ENCODE data around the gene TMEM165.
A peak's percentile ranks its signal among the peaks of the same experiment; 100 is the strongest.

The TMEM165 gene

GRCh38 chr4:55376698-55377097, 19.1 kb upstream of the TMEM165 start:
- H3K36me3 ChIP-seq (ENCODE audit: control insufficient read depth in 2 of 2, insufficient read depth in 1 of 2, low read length in 2 of 2): no peaks in the 10 kb centered on the region; a peak in 1 of 3 replicates
- TF ChIP-seq SP3 (tag by site-specific recombination; IDR thresholded peaks at IDR 0.05) (no peak), ZNF138 (tag by site-specific recombination; IDR thresholded peaks at IDR 0.05; ENCODE audit: borderline replicate concordance) (no peak), ZNF341 (tag by site-specific recombination; IDR thresholded peaks at IDR 0.05; ENCODE audit: low read depth) (peak; percentile 57; the same call in 1 of the 2 replicates), ZNF596 (tag by site-specific recombination; IDR thresholded peaks at IDR 0.05) (no peak), ZNF677 (tag by site-specific recombination; IDR thresholded peaks at IDR 0.05) (0 out of 2 replicates have a peak, but pooled peaks have one; percentile 52), ZNF10 (tag by site-specific recombination; IDR thresholded peaks at IDR 0.05) (no peak)

GRCh38 chr4:55378617-55379467, 16.9 kb upstream of the TMEM165 start:
- Histone ChIP-seq H3K9me3 (ENCODE audit: control insufficient read depth, insufficient read depth, low read depth, low read length) (no peaks in the 10 kb centered on the region), H3K27ac (ENCODE audit: extremely low read depth, low read depth, low read length) (no peak overlapping the region), H3K36me3 (ENCODE audit: control insufficient read depth in 2 of 2, insufficient read depth in 1 of 2, low read length in 2 of 2) (no peaks in the 10 kb centered on the region; a peak in 1 of 3 replicates), H3K4me3 (ENCODE audit: low read depth, low read length) (no peak overlapping the region), H3K4me1 (ENCODE audit: control insufficient read depth, insufficient read depth, low read length) (no peaks in the 10 kb centered on the region)
- ChIA-PET POLR2A (no interaction called here), CTCF (interaction anchor here (0.6 kb wide), 1 partner anchor 1057 kb away, joined by 3 read pairs; no protein-coding TSS in a partner anchor)
- TF ChIP-seq ZNF792 (tag by site-specific recombination; IDR thresholded peaks at IDR 0.05) (0 out of 2 replicates have a peak, but pooled peaks have one; percentile 43), GLIS1 (tag by site-specific recombination; IDR thresholded peaks at IDR 0.05) (peak; percentile 47; the same call in 1 of the 2 replicates), ZNF223 (tag by site-specific recombination; IDR thresholded peaks at IDR 0.05) (no peak), ZNF580 (tag by site-specific recombination; IDR thresholded peaks at IDR 0.05) (0 out of 2 replicates have a peak, but pooled peaks have one; percentile 11), ZNF830 (tag by site-specific recombination; IDR thresholded peaks at IDR 0.05; ENCODE audit: low read depth) (no peak), ZNF610 (tag by site-specific recombination; IDR thresholded peaks at IDR 0.05; ENCODE audit: borderline replicate concordance) (no peak), ZNF660 (tag by site-specific recombination; IDR thresholded peaks at IDR 0.05) (peak; percentile 98), ZNF785 (tag by site-specific recombination; IDR thresholded peaks at IDR 0.05) (no peak), ZNF335 (tag by site-specific recombination; conservative IDR thresholded peaks at IDR 0.05) (0 out of 2 replicates have a peak, but pooled peaks have one; percentile 42), ZNF302 (tag by site-specific recombination; IDR thresholded peaks at IDR 0.05; ENCODE audit: low read depth) (no peak), MYNN (tag by site-specific recombination; IDR thresholded peaks at IDR 0.05; ENCODE audit: borderline replicate concordance) (no peak), ZNF624 (tag by site-specific recombination; IDR thresholded peaks at IDR 0.05) (no peak), ZNF670 (tag by site-specific recombination; IDR thresholded peaks at IDR 0.05; ENCODE audit: low read depth) (no peak), HIC1 (tag by site-specific recombination; IDR thresholded peaks at IDR 0.05) (no peak)

More at GRCh38 chr4:55376698-55377097, 19.1 kb upstream of the TMEM165 start:
- Histone ChIP-seq H3K9me3 (ENCODE audit: control insufficient read depth, insufficient read depth, low read depth, low read length) (no peaks in the 10 kb centered on the region), H3K4me3 (ENCODE audit: low read depth, low read length) (no peak overlapping the region), H3K27ac (ENCODE audit: extremely low read depth, low read depth, low read length) (no peak overlapping the region), H3K4me1 (ENCODE audit: control insufficient read depth, insufficient read depth, low read length) (no peaks in the 10 kb centered on the region)
- POLR2A ChIA-PET: no interaction called here
- CTCF ChIA-PET: interaction anchor here (0.9 kb wide), 1 partner anchor 10 kb away, joined by 4 read pairs; no protein-coding TSS in a partner anchor

Data from HEK293 (cell line).